ENCODE results near the gene CBS. TPM values are rescaled to one million over a fixed set of nuclear protein-coding genes. Genes with fewer than 3 reads are reported as not detected.
"Not testable (repeated sequence)": the region's sequence is repeated elsewhere in the genome, so short reads cannot be mapped to it uniquely, and the experiment has no call there.

The CBS gene
- total and polyA plus RNA-seq, 4 donors: 70.9 to 212 (median 129) TPM

- not testable (repeated sequence) for DNase-seq (ENCODE audit: low spot score); H3K27me3 ChIP-seq (ENCODE audit: control insufficient read depth in 4 of 4, insufficient read depth in 4 of 4, low read length in 3 of 4); H3K27ac ChIP-seq (ENCODE audit: low read depth in 1 of 2, low read length in 2 of 2); H3K9me3 ChIP-seq (ENCODE audit: control insufficient read depth in 4 of 4, low read length in 3 of 4); H3K9ac ChIP-seq (ENCODE audit: low read depth in 1 of 2, low read length in 2 of 2); H3K4me3 ChIP-seq (ENCODE audit: low read depth in 1 of 3, low read length in 3 of 3); H3K4me1 ChIP-seq (ENCODE audit: control insufficient read depth in 4 of 4, insufficient read depth in 4 of 4, low read length in 3 of 4)
- peaks cover 0 to 11% (median 9%) of the 10 kb centered on the region in 4 donors for H3K36me3 ChIP-seq (ENCODE audit: control insufficient read depth in 4 of 4, insufficient read depth in 3 of 4, low read depth in 1 of 4, low read length in 3 of 4)
- 80% methylated on average over 14 of the region's 14 CpGs for WGBS
Observed at GRCh38 chr21:43006051-43006873, 69.4 kb downstream of the CBS start.

DNA sequence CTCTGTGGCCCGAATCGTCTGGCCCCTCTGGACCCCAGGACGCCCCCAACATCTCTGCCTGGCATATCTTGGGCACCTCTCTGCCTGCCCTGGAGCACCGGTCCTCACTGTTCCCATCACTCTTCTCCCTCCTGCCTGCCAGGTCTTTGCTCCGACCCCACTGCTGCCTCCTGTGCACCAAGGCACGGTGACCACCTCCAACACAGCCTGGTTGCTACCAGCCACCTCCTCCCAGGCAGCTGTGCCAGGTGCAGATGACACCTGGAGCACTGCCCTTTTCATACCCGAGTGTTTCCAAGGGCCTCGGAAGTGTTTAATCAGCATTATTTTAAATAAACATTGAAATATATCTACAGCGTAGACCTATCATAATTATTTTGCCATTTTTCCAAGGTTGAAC, 70.0 kb downstream of the CBS start:
- Histone ChIP-seq H3K9me3 (ENCODE audit: control insufficient read depth in 4 of 4, low read length in 3 of 4) (no peaks in the 10 kb centered on the region), H3K4me1 (ENCODE audit: control insufficient read depth in 4 of 4, insufficient read depth in 4 of 4, low read length in 3 of 4) (peaks cover 0 to 3% (median 0%) of the 10 kb centered on the region in 4 donors), H3K36me3 (ENCODE audit: control insufficient read depth in 4 of 4, insufficient read depth in 3 of 4, low read depth in 1 of 4, low read length in 3 of 4) (peaks cover 0 to 10% (median 8%) of the 10 kb centered on the region in 4 donors), H3K27me3 (ENCODE audit: control insufficient read depth in 4 of 4, insufficient read depth in 4 of 4, low read length in 3 of 4) (no peaks in the 10 kb centered on the region), H3K27ac (ENCODE audit: low read depth in 1 of 2, low read length in 2 of 2) (no peak overlapping the region), H3K4me3 (ENCODE audit: low read depth in 1 of 3, low read length in 3 of 3) (no peak overlapping the region), H3K9ac (ENCODE audit: low read depth in 1 of 2, low read length in 2 of 2) (no peak overlapping the region)
- no peak for TF ChIP-seq TAF1 (conservative IDR thresholded peaks at IDR 0.05)
- no peak for TF ChIP-seq MAX (IDR thresholded peaks at IDR 0.05)
- TF ChIP-seq FOXA2 (IDR thresholded peaks at IDR 0.05): no peak
- TF ChIP-seq YY1 (IDR thresholded peaks at IDR 0.05): no peak
- TF ChIP-seq RXRA (IDR thresholded peaks at IDR 0.05): no peak
- no peak for TF ChIP-seq HNF4A (conservative IDR thresholded peaks at IDR 0.05)
- TF ChIP-seq HNF4G (IDR thresholded peaks at IDR 0.05): no peak
- TF ChIP-seq JUND (IDR thresholded peaks at IDR 0.05): no peak
- TF ChIP-seq FOXA1 (IDR thresholded peaks at IDR 0.05): no peak
- TF ChIP-seq, protein P1, sequence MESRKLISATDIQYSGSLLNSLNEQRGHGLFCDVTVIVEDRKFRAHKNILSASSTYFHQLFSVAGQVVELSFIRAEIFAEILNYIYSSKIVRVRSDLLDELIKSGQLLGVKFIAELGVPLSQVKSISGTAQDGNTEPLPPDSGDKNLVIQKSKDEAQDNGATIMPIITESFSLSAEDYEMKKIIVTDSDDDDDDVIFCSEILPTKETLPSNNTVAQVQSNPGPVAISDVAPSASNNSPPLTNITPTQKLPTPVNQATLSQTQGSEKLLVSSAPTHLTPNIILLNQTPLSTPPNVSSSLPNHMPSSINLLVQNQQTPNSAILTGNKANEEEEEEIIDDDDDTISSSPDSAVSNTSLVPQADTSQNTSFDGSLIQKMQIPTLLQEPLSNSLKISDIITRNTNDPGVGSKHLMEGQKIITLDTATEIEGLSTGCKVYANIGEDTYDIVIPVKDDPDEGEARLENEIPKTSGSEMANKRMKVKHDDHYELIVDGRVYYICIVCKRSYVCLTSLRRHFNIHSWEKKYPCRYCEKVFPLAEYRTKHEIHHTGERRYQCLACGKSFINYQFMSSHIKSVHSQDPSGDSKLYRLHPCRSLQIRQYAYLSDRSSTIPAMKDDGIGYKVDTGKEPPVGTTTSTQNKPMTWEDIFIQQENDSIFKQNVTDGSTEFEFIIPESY (IDR thresholded peaks at IDR 0.05): no peak
- no peak for DNase-seq (ENCODE audit: low spot score)
- 79% methylated on average over 9 of the region's 9 CpGs for WGBS

GRCh38 chr21:43004926-43005325, 70.7 kb downstream of the CBS start:
- no peak for DNase-seq (ENCODE audit: low spot score)
- H3K27ac ChIP-seq (ENCODE audit: low read depth in 1 of 2, low read length in 2 of 2): no peak overlapping the region
- H3K4me1 ChIP-seq (ENCODE audit: control insufficient read depth in 4 of 4, insufficient read depth in 4 of 4, low read length in 3 of 4): peaks cover 0 to 3% (median 0%) of the 10 kb centered on the region in 4 donors
- H3K9ac ChIP-seq (ENCODE audit: low read depth in 1 of 2, low read length in 2 of 2): no peak overlapping the region
- 83% methylated on average over 8 of the region's 8 CpGs for WGBS
- no peaks in the 10 kb centered on the region for H3K9me3 ChIP-seq (ENCODE audit: control insufficient read depth in 4 of 4, low read length in 3 of 4)
- peaks cover 0 to 10% (median 8%) of the 10 kb centered on the region in 4 donors for H3K36me3 ChIP-seq (ENCODE audit: control insufficient read depth in 4 of 4, insufficient read depth in 3 of 4, low read depth in 1 of 4, low read length in 3 of 4)
- no peaks in the 10 kb centered on the region for H3K27me3 ChIP-seq (ENCODE audit: control insufficient read depth in 4 of 4, insufficient read depth in 4 of 4, low read length in 3 of 4)
- no peak overlapping the region for H3K4me3 ChIP-seq (ENCODE audit: low read depth in 1 of 3, low read length in 3 of 3)
- no peak for TF ChIP-seq JUND (IDR thresholded peaks at IDR 0.05)
- no peak for TF ChIP-seq MAX (IDR thresholded peaks at IDR 0.05)
- TF ChIP-seq RAD21 (IDR thresholded peaks at IDR 0.05): no peak
- TF ChIP-seq, protein P2, sequence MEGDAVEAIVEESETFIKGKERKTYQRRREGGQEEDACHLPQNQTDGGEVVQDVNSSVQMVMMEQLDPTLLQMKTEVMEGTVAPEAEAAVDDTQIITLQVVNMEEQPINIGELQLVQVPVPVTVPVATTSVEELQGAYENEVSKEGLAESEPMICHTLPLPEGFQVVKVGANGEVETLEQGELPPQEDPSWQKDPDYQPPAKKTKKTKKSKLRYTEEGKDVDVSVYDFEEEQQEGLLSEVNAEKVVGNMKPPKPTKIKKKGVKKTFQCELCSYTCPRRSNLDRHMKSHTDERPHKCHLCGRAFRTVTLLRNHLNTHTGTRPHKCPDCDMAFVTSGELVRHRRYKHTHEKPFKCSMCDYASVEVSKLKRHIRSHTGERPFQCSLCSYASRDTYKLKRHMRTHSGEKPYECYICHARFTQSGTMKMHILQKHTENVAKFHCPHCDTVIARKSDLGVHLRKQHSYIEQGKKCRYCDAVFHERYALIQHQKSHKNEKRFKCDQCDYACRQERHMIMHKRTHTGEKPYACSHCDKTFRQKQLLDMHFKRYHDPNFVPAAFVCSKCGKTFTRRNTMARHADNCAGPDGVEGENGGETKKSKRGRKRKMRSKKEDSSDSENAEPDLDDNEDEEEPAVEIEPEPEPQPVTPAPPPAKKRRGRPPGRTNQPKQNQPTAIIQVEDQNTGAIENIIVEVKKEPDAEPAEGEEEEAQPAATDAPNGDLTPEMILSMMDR (IDR thresholded peaks at IDR 0.05; ENCODE audit: low read depth, low read length, missing input control): no peak
- TF ChIP-seq FOXA1 (IDR thresholded peaks at IDR 0.05): no peak
- TF ChIP-seq, protein P1 (IDR thresholded peaks at IDR 0.05): no peak
- no peak for TF ChIP-seq SP1 (IDR thresholded peaks at IDR 0.05)
- no peak for TF ChIP-seq TAF1 (conservative IDR thresholded peaks at IDR 0.05)
- no peak for TF ChIP-seq HNF4A (conservative IDR thresholded peaks at IDR 0.05)
- TF ChIP-seq YY1 (IDR thresholded peaks at IDR 0.05): no peak
- TF ChIP-seq REST (IDR thresholded peaks at IDR 0.05): no peak
- no peak for TF ChIP-seq NR2F2 (IDR thresholded peaks at IDR 0.05)

All from liver (tissue), 9 donors.